Measurements from ENCODE around the gene HDAC11. TPM values are rescaled to one million over a fixed set of nuclear protein-coding genes. Genes with fewer than 3 reads are reported as not detected.

HDAC11 gene
- total RNA-seq, 1 donor from 2014 or later = 18.2 TPM

GRCh38 chr3:13532631-13533030 lies 52.5 kb downstream of the HDAC11 start:
- no peak for DNase-seq
- no peak overlapping the region for H3K4me3 ChIP-seq
- no peak overlapping the region for H3K27ac ChIP-seq
- H3K9me3 ChIP-seq = no peaks in the 10 kb centered on the region
- no peak for ATAC-seq
- no peaks in the 10 kb centered on the region for H3K27me3 ChIP-seq (ENCODE audit: low read depth)
- TF ChIP-seq CTCF (IDR thresholded peaks at IDR 0.05) = no peak
- no peaks in the 10 kb centered on the region for H3K4me1 ChIP-seq
- no peaks in the 10 kb centered on the region for H3K36me3 ChIP-seq
- intact Hi-C loops (cut with DNase I) = no loop called here

GRCh38 chr3:13533885-13534301 lies 53.8 kb downstream of the HDAC11 start:
- no peak for TF ChIP-seq CTCF (IDR thresholded peaks at IDR 0.05)
- Histone ChIP-seq H3K9me3 (no peaks in the 10 kb centered on the region), H3K27me3 (ENCODE audit: low read depth) (no peaks in the 10 kb centered on the region), H3K4me3 (no peak overlapping the region), H3K27ac (no peak overlapping the region), H3K4me1 (no peaks in the 10 kb centered on the region), H3K36me3 (no peaks in the 10 kb centered on the region)
- no peak for DNase-seq
- intact Hi-C loops (cut with DNase I) = no loop called here
- no peak for ATAC-seq

- no peak for TF ChIP-seq CTCF (IDR thresholded peaks at IDR 0.05)
- ATAC-seq = no peak
- Histone ChIP-seq H3K9me3 (no peaks in the 10 kb centered on the region), H3K36me3 (no peaks in the 10 kb centered on the region), H3K4me1 (no peaks in the 10 kb centered on the region), H3K27me3 (ENCODE audit: low read depth) (no peaks in the 10 kb centered on the region), H3K4me3 (no peak overlapping the region), H3K27ac (no peak overlapping the region)
- intact Hi-C loops (cut with DNase I) = no loop called here
- DNase-seq = no peak
These were observed 55.4 kb downstream of the HDAC11 start for GRCh38 chr3:13535526-13535875.

GRCh38 chr3:13535905-13536304 lies 55.8 kb downstream of the HDAC11 start:
- Histone ChIP-seq H3K9me3 (no peaks in the 10 kb centered on the region), H3K27ac (no peak overlapping the region), H3K27me3 (ENCODE audit: low read depth) (no peaks in the 10 kb centered on the region), H3K36me3 (no peaks in the 10 kb centered on the region), H3K4me3 (no peak overlapping the region), H3K4me1 (no peaks in the 10 kb centered on the region)
- TF ChIP-seq CTCF (IDR thresholded peaks at IDR 0.05) = no peak
- ATAC-seq (no peak), DNase-seq (no peak)
- intact Hi-C loops (cut with DNase I) = no loop called here

- intact Hi-C loops (cut with DNase I) = no loop called here
- Histone ChIP-seq H3K27ac (no peak overlapping the region), H3K36me3 (no peaks in the 10 kb centered on the region), H3K4me3 (no peak overlapping the region), H3K9me3 (peaks cover 2% of the 10 kb centered on the region), H3K27me3 (ENCODE audit: low read depth) (no peaks in the 10 kb centered on the region), H3K4me1 (no peaks in the 10 kb centered on the region)
- ATAC-seq (no peak), DNase-seq (no peak)
- TF ChIP-seq CTCF (IDR thresholded peaks at IDR 0.05) = no peak
These were observed 56.3 kb downstream of the HDAC11 start for GRCh38 chr3:13536432-13536831.

GRCh38 chr3:13536832-13537231 lies 56.7 kb downstream of the HDAC11 start:
- DNase-seq (no peak), ATAC-seq (no peak)
- H3K4me1 ChIP-seq = no peaks in the 10 kb centered on the region
- H3K27ac ChIP-seq = no peak overlapping the region
- peaks cover 6% of the 10 kb centered on the region for H3K9me3 ChIP-seq
- no peaks in the 10 kb centered on the region for H3K27me3 ChIP-seq (ENCODE audit: low read depth)
- no peaks in the 10 kb centered on the region for H3K36me3 ChIP-seq
- TF ChIP-seq CTCF (IDR thresholded peaks at IDR 0.05) = no peak
- H3K4me3 ChIP-seq = no peak overlapping the region
- intact Hi-C loops (cut with DNase I) = no loop called here
